GM12891 (cell line): Measurements from ENCODE around the gene LRP1B.

Experiments
- POLR2A ChIP-seq: IDR thresholded peaks from 2 replicates; pipeline ENCODE4 v1.6.1; 2011; ENCODE audit warnings: low read depth, low read length, control low read depth
- POLR2AphosphoS5 ChIP-seq: IDR thresholded peaks from 2 replicates; pipeline ENCODE4 v1.6.1; 2011; ENCODE audit warnings: low read depth, low read length, control low read depth
- POU2F2 ChIP-seq: IDR thresholded peaks from 2 replicates; pipeline ENCODE4 v1.6.1; 2011; ENCODE audit warnings: low read depth, mild to moderate bottlenecking, control low read depth, low read length, moderate library complexity
- SPI1 ChIP-seq: IDR thresholded peaks from 2 replicates; pipeline ENCODE4 v1.6.1; 2011; ENCODE audit warnings: low read depth, low read length, control low read depth
- TAF1 ChIP-seq: IDR thresholded peaks from 2 replicates; pipeline ENCODE4 v1.6.1; 2011; ENCODE audit warnings: low read depth, low read length, control low read depth

DNA sequence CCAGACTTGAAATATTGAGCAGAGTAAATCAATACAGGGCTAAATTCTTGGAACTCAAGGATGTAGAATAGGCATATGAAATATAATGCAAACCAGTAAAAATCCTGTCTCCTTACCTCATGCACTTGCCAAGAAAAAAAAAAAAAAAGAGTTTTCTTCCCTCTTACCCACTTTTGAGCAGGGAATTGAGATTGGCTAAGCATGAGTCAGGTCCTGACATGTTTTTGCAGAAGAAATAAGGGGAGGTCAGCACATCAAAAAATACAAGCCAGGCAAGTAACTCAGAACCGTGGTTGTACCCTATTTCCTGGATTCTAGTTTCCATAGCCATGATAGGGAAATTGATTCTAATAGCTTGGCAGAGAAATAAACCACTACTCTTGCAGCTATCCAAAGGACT, 1526.7 kb downstream of the LRP1B start:
- TF ChIP-seq POLR2A (no peak), POLR2AphosphoS5 (no peak), TAF1 (no peak), POU2F2 (no peak), SPI1 (no peak)
